ENCODE data around the gene DENND4A.

Gene DENND4A

GRCh38 chr15:65646486-65646885 lies 145.6 kb downstream of the DENND4A start:
- no peak for TF ChIP-seq ZNF70 (CRISPR knock-in tag; IDR thresholded peaks at IDR 0.05)
- no peak for TF ChIP-seq ZNF565 (CRISPR knock-in tag; conservative IDR thresholded peaks at IDR 0.05; ENCODE audit: low read depth)
- TF ChIP-seq PPARA (CRISPR knock-in tag; IDR thresholded peaks at IDR 0.05; ENCODE audit: borderline replicate concordance): no peak
- TF ChIP-seq POU6F1 (CRISPR knock-in tag; IDR thresholded peaks at IDR 0.05; ENCODE audit: borderline replicate concordance, low read depth): no peak
- no peak for TF ChIP-seq TCF4 (CRISPR knock-in tag; IDR thresholded peaks at IDR 0.05; ENCODE audit: borderline replicate concordance)
- no peak for TF ChIP-seq GLIS3 (CRISPR knock-in tag; IDR thresholded peaks at IDR 0.05)
- no peak for TF ChIP-seq SNAI2 (CRISPR knock-in tag; IDR thresholded peaks at IDR 0.05)
- no peak for TF ChIP-seq TOX (CRISPR knock-in tag; IDR thresholded peaks at IDR 0.05; ENCODE audit: borderline replicate concordance)
- no peak for TF ChIP-seq BACH2 (CRISPR knock-in tag; IDR thresholded peaks at IDR 0.05; ENCODE audit: borderline replicate concordance)
- no peak for TF ChIP-seq ZFP3 (CRISPR knock-in tag; IDR thresholded peaks at IDR 0.05)
- TF ChIP-seq PATZ1 (CRISPR knock-in tag; IDR thresholded peaks at IDR 0.05; ENCODE audit: borderline replicate concordance): no peak
- TF ChIP-seq ZNF8 (CRISPR knock-in tag; IDR thresholded peaks at IDR 0.05): no peak
- no peak for TF ChIP-seq RARB (CRISPR knock-in tag; IDR thresholded peaks at IDR 0.05)
- TF ChIP-seq ARNTL (CRISPR knock-in tag; IDR thresholded peaks at IDR 0.05; ENCODE audit: borderline replicate concordance, low read depth): no peak
- TF ChIP-seq TSHZ2 (CRISPR knock-in tag; IDR thresholded peaks at IDR 0.05): no peak
- TF ChIP-seq ISL1 (CRISPR knock-in tag; IDR thresholded peaks at IDR 0.05): no peak
- TF ChIP-seq ESRRG (CRISPR knock-in tag; IDR thresholded peaks at IDR 0.05): no peak
- TF ChIP-seq OSR1 (CRISPR knock-in tag; IDR thresholded peaks at IDR 0.05): no peak
- peak; percentile 42; the same call in 1 of the 3 replicates for ATAC-seq

GRCh38 chr15:65645392-65645791 lies 146.7 kb downstream of the DENND4A start:
- TF ChIP-seq PPARA (CRISPR knock-in tag; IDR thresholded peaks at IDR 0.05; ENCODE audit: borderline replicate concordance) (no peak), CREB5 (CRISPR knock-in tag; IDR thresholded peaks at IDR 0.05; ENCODE audit: low read depth) (no peak), RARB (CRISPR knock-in tag; IDR thresholded peaks at IDR 0.05) (no peak), ZFP30 (CRISPR knock-in tag; IDR thresholded peaks at IDR 0.05) (no peak), SNAI2 (CRISPR knock-in tag; IDR thresholded peaks at IDR 0.05) (no peak), ARNTL (CRISPR knock-in tag; IDR thresholded peaks at IDR 0.05; ENCODE audit: borderline replicate concordance, low read depth) (no peak), OSR1 (CRISPR knock-in tag; IDR thresholded peaks at IDR 0.05) (no peak), CSDC2 (CRISPR knock-in tag; IDR thresholded peaks at IDR 0.05) (no peak), TOX (CRISPR knock-in tag; IDR thresholded peaks at IDR 0.05; ENCODE audit: borderline replicate concordance) (no peak), GLIS3 (CRISPR knock-in tag; IDR thresholded peaks at IDR 0.05) (no peak), ZNF70 (CRISPR knock-in tag; IDR thresholded peaks at IDR 0.05) (no peak), ISL1 (CRISPR knock-in tag; IDR thresholded peaks at IDR 0.05) (no peak), ESRRG (CRISPR knock-in tag; IDR thresholded peaks at IDR 0.05) (no peak), PATZ1 (CRISPR knock-in tag; IDR thresholded peaks at IDR 0.05; ENCODE audit: borderline replicate concordance) (no peak)

More at GRCh38 chr15:65645392-65645791, 146.7 kb downstream of the DENND4A start:
- ATAC-seq: no peak

Data from SK-N-SH treated with all-trans-retinoic acid at 6 μM for 48 hours (cell line).